RWPE2 (cell line): ENCODE results near the gene RLF.
A peak's percentile ranks its signal among the peaks of the same experiment; 100 is the strongest.

Experiments used
- ATAC-seq: fragments of 200-7000 bp; cut with Tn5 transposase; 3 replicates; pipeline ENCODE4 v1.9.1; 2021; ENCODE audit warnings: low read depth
- DNase-seq: peaks from one replicate; pipeline ENCODE4 v3.0.0-alpha.2; 2020; ENCODE audit warnings: low spot score
- H3K27ac ChIP-seq: fragments of 450-650 bp; 2 replicates; pipeline ENCODE4 v1.5.1; 2017; ENCODE audit warnings: mild to moderate bottlenecking; ENCODE audit not compliant: poor library complexity, severe bottlenecking
- H3K27me3 ChIP-seq: fragments of 250-450 bp; sonication (Bioruptor Pico); 2 replicates; pipeline ENCODE4 v1.5.1; 2021; ENCODE audit warnings: mild to moderate bottlenecking, moderate library complexity; ENCODE audit not compliant: insufficient read depth, poor library complexity, severe bottlenecking
- H3K36me3 ChIP-seq: fragments of 250-450 bp; sonication (Bioruptor Pico); 2 replicates; pipeline ENCODE4 v1.5.1; 2020; ENCODE audit warnings: low read depth, mild to moderate bottlenecking, moderate library complexity
- H3K4me1 ChIP-seq: fragments of 250-450 bp; sonication (Bioruptor Pico); 2 replicates; pipeline ENCODE4 v1.5.1; 2021; ENCODE audit warnings: mild to moderate bottlenecking, moderate library complexity; ENCODE audit not compliant: insufficient read depth, poor library complexity, severe bottlenecking
- H3K4me3 ChIP-seq: fragments of 250-450 bp; sonication (Bioruptor Pico); 2 replicates; pipeline ENCODE4 v1.5.1; 2021; ENCODE audit warnings: mild to moderate bottlenecking, moderate library complexity; ENCODE audit not compliant: severe bottlenecking
- H3K9me3 ChIP-seq: fragments of 250-450 bp; sonication (Bioruptor Pico); 2 replicates; pipeline ENCODE4 v1.5.1; 2021; ENCODE audit warnings: mild to moderate bottlenecking, moderate library complexity; ENCODE audit not compliant: severe bottlenecking
- TF ChIP-seq, protein P1 (sequence below): fragments of 450-650 bp; IDR thresholded peaks from one replicate; pipeline ENCODE4 v1.5.1; 2017; ENCODE audit warnings: mild to moderate bottlenecking, moderate library complexity; ENCODE audit not compliant: poor library complexity, severe bottlenecking

RLF gene

DNA sequence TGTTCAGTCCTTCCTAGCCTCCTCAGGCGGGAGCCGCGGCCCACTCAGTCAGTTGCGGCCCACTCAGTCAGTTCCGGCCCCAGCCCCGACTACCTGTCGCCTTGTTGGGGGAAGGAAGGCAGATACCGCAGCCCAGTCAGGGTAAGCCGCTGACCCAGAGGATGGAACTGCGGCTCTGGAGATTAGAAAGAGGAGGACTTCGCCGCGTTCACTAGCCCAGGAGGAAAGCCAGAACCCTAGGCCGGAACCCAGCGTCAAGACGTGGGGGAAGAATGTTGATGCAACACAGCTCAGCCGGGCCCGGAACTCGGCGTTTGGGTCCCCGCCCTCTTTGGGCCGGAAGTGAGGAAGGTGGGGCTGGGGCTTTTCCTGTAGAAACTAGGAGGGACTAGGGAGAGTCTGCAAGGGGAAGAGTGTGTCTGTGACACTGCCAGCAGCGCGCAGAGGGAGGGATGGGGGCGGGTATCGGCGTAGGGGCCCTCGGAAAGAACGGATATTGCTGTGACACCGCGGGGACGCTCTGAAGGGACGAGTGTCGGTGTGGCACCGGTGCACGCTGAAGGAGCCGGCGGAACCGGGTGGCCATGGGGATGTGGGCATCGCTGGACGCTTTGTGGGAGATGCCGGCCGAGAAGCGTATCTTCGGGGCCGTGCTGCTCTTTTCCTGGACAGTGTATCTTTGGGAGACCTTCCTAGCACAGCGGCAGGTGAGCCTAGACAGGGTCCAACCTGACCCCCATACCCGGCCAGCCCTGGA, 96.7 kb downstream of the RLF start, which contains the start of gene ZMPSTE24:
TSS of gene ZMPSTE24 (plus strand) at position 549 of the 757 bp plus-strand sequence. CDS start at position 585, 36 bp downstream.
- DNase-seq, result peak; percentile 93
- peak within 1 kb of the TSS; percentile 80 for H3K4me3 ChIP-seq
- no peaks in the 10 kb centered on the region for H3K9me3 ChIP-seq
- TF ChIP-seq, protein P1, sequence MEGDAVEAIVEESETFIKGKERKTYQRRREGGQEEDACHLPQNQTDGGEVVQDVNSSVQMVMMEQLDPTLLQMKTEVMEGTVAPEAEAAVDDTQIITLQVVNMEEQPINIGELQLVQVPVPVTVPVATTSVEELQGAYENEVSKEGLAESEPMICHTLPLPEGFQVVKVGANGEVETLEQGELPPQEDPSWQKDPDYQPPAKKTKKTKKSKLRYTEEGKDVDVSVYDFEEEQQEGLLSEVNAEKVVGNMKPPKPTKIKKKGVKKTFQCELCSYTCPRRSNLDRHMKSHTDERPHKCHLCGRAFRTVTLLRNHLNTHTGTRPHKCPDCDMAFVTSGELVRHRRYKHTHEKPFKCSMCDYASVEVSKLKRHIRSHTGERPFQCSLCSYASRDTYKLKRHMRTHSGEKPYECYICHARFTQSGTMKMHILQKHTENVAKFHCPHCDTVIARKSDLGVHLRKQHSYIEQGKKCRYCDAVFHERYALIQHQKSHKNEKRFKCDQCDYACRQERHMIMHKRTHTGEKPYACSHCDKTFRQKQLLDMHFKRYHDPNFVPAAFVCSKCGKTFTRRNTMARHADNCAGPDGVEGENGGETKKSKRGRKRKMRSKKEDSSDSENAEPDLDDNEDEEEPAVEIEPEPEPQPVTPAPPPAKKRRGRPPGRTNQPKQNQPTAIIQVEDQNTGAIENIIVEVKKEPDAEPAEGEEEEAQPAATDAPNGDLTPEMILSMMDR, result no peak
- peaks cover 12% of the 10 kb centered on the region for H3K4me1 ChIP-seq
- no peaks in the 10 kb centered on the region for H3K27me3 ChIP-seq
- peak; percentile 97 for ATAC-seq
- peak within 1 kb of the TSS; percentile 93 for H3K27ac ChIP-seq
- peaks cover 35% of the 10 kb centered on the region for H3K36me3 ChIP-seq

DNA sequence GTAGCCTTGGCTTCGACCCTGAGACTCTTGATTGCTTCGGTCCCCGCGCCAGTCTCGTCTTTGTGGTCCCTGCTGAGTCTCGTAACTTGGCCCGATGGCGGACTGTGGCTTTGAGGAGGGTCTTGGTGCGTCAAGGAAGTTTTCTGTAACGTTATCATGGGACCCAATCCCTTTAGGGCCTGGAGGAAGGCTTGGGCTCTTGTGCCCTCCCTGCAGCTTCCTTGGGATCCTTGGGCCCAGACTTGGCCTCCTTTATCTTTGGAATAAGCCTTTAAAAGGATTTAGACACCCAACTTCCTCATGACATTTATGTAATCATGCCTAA, 97.2 kb downstream of the RLF start:
- peak overlapping the region; percentile 80 for H3K4me3 ChIP-seq
- ATAC-seq (no peak), DNase-seq (no peak)
- no peaks in the 10 kb centered on the region for H3K27me3 ChIP-seq
- TF ChIP-seq, protein P1, result no peak
- peaks cover 12% of the 10 kb centered on the region for H3K4me1 ChIP-seq
- no peaks in the 10 kb centered on the region for H3K9me3 ChIP-seq
- peak overlapping the region; percentile 93 for H3K27ac ChIP-seq
- H3K36me3 ChIP-seq, result peaks cover 40% of the 10 kb centered on the region

- H3K9me3 ChIP-seq, result no peaks in the 10 kb centered on the region
- no peaks in the 10 kb centered on the region for H3K27me3 ChIP-seq
- TF ChIP-seq, protein P1, result no peak
- no peak overlapping the region for H3K27ac ChIP-seq
- ATAC-seq (no peak), DNase-seq (no peak)
- H3K4me1 ChIP-seq, result peaks cover 7% of the 10 kb centered on the region
- H3K4me3 ChIP-seq, result no peak overlapping the region
- H3K36me3 ChIP-seq, result peaks cover 88% of the 10 kb centered on the region
These were observed 103.2 kb downstream of the RLF start for GRCh38 chr1:40264354-40264781.

DNA sequence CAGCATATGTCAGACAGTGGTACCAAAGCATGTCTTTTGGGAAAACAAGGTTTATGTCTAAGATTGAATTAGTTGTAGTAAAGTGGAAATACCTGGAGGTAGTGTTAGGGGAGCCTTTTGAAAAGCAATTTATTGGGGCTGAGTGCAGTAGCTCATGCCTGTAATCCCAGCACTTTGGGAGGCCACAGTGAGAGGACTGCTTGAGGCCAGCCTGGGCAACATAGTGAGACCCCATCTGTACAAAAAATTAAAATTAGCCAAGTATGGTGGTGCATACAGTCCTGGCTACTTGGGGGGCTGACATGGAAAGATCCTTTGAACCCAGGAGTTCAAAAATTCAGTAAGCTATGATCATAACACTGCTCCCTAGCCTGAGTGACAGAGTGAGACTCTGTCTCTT, 104.1 kb downstream of the RLF start:
- peaks cover 92% of the 10 kb centered on the region for H3K36me3 ChIP-seq
- peaks cover 7% of the 10 kb centered on the region for H3K4me1 ChIP-seq
- TF ChIP-seq, protein P1, result no peak
- ATAC-seq (no peak), DNase-seq (no peak)
- H3K27me3 ChIP-seq, result no peaks in the 10 kb centered on the region
- no peak overlapping the region for H3K27ac ChIP-seq
- H3K4me3 ChIP-seq, result no peak overlapping the region
- H3K9me3 ChIP-seq, result no peaks in the 10 kb centered on the region

DNA sequence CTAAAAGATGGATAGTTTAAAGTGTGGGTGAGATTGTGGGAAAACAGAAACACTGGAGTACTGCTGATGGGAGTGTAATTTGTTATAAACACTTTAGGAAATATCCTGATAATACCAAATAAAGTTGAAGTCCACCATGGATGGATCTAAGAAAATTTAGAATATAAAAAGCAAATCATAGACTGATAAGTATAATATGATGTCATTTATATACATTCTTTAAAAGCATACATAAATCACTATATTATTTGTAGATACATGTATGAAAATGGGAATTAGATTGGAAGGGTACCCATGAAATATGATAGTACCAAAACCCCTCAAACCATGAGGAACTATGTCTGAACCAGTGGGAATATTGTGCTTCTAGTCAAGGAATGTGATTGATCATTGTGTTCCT, 104.7 kb downstream of the RLF start:
- no peak for DNase-seq
- TF ChIP-seq, protein P1, result no peak
- Histone ChIP-seq H3K27me3 (no peaks in the 10 kb centered on the region), H3K9me3 (no peaks in the 10 kb centered on the region), H3K4me3 (no peak overlapping the region), H3K27ac (peak overlapping the region; percentile 28), H3K36me3 (peaks cover 92% of the 10 kb centered on the region), H3K4me1 (peaks cover 7% of the 10 kb centered on the region)
- no peak for ATAC-seq
